ENCODE data around the gene TIMM23.
"Not testable (repeated sequence)": the region's sequence is repeated elsewhere in the genome, so short reads cannot be mapped to it uniquely, and the experiment has no call there.

TIMM23 gene

GRCh38 chr10:45972106-45972812, at the start of gene TIMM23:
TIMM23 (plus strand) TSS chr10:45972489; CDS start chr10:45972625, 136 bp downstream.
- not testable (repeated sequence) for FAIRE-seq
- peak; percentile 55 for DNase-seq (ENCODE audit: low spot score)

- not testable (repeated sequence) for DNase-seq (ENCODE audit: low spot score); FAIRE-seq
These were observed 45.5 kb upstream of the TIMM23 start for GRCh38 chr10:45926790-45927189.

GRCh38 chr10:45931305-45931704, 41.0 kb upstream of the TIMM23 start:
- FAIRE-seq; DNase-seq (ENCODE audit: low spot score): not testable (repeated sequence)

- not testable (repeated sequence) for DNase-seq (ENCODE audit: low spot score); FAIRE-seq
These were observed 37.5 kb upstream of the TIMM23 start for GRCh38 chr10:45934788-45935187.

- not testable (repeated sequence) for DNase-seq (ENCODE audit: low spot score); FAIRE-seq
These were observed 33.1 kb upstream of the TIMM23 start for GRCh38 chr10:45939176-45939697.

- FAIRE-seq; DNase-seq (ENCODE audit: low spot score): not testable (repeated sequence)
These were observed 31.1 kb upstream of the TIMM23 start for GRCh38 chr10:45941196-45941595.

- FAIRE-seq; DNase-seq (ENCODE audit: low spot score): not testable (repeated sequence)
These were observed 26.8 kb upstream of the TIMM23 start for GRCh38 chr10:45945476-45945875.

GRCh38 chr10:45947363-45947762, 24.9 kb upstream of the TIMM23 start:
- not testable (repeated sequence) for FAIRE-seq; DNase-seq (ENCODE audit: low spot score)

GRCh38 chr10:45948801-45949200, 23.5 kb upstream of the TIMM23 start:
- not testable (repeated sequence) for FAIRE-seq; DNase-seq (ENCODE audit: low spot score)

GRCh38 chr10:45954367-45954766, 17.9 kb upstream of the TIMM23 start:
- not testable (repeated sequence) for DNase-seq (ENCODE audit: low spot score); FAIRE-seq

GRCh38 chr10:45956634-45957033, 15.7 kb upstream of the TIMM23 start:
- DNase-seq (ENCODE audit: low spot score); FAIRE-seq: not testable (repeated sequence)

GRCh38 chr10:45957928-45958327, 14.4 kb upstream of the TIMM23 start:
- not testable (repeated sequence) for FAIRE-seq; DNase-seq (ENCODE audit: low spot score)

GRCh38 chr10:45962686-45963452, 9.4 kb upstream of the TIMM23 start:
- not testable (repeated sequence) for DNase-seq (ENCODE audit: low spot score); FAIRE-seq

GRCh38 chr10:45971019-45971418, 1.3 kb upstream of the TIMM23 start:
- FAIRE-seq; DNase-seq (ENCODE audit: low spot score): not testable (repeated sequence)

- FAIRE-seq; DNase-seq (ENCODE audit: low spot score): not testable (repeated sequence)
These were observed 565 bp upstream of the TIMM23 start for GRCh38 chr10:45971742-45972105.

- FAIRE-seq; DNase-seq (ENCODE audit: low spot score): not testable (repeated sequence)
These were observed 502 bp downstream of the TIMM23 start for GRCh38 chr10:45972813-45973169.

- DNase-seq (ENCODE audit: low spot score); FAIRE-seq: not testable (repeated sequence)
These were observed 1.8 kb downstream of the TIMM23 start for GRCh38 chr10:45974041-45974440.

GRCh38 chr10:45978554-45978953, 6.3 kb downstream of the TIMM23 start:
- FAIRE-seq; DNase-seq (ENCODE audit: low spot score): not testable (repeated sequence)

- not testable (repeated sequence) for DNase-seq (ENCODE audit: low spot score); FAIRE-seq
These were observed 9.1 kb downstream of the TIMM23 start for GRCh38 chr10:45981367-45981766.

GRCh38 chr10:45983538-45984186, 11.4 kb downstream of the TIMM23 start:
- peak; percentile 28 for DNase-seq (ENCODE audit: low spot score)
- not testable (repeated sequence) for FAIRE-seq

GRCh38 chr10:45984473-45984872, 12.2 kb downstream of the TIMM23 start:
- DNase-seq (ENCODE audit: low spot score); FAIRE-seq: not testable (repeated sequence)
